HG03135 (cell line): ENCODE measurements around the gene DDX31.

Source experiments
- ATAC-seq: cut with Tn5 transposase; IDR thresholded peaks from one replicate; pipeline ENCODE4 v1.9.1; 2021; ENCODE audit warnings: mild to moderate bottlenecking, moderate library complexity; ENCODE audit not compliant: unreplicated experiment

DDX31 gene

DNA sequence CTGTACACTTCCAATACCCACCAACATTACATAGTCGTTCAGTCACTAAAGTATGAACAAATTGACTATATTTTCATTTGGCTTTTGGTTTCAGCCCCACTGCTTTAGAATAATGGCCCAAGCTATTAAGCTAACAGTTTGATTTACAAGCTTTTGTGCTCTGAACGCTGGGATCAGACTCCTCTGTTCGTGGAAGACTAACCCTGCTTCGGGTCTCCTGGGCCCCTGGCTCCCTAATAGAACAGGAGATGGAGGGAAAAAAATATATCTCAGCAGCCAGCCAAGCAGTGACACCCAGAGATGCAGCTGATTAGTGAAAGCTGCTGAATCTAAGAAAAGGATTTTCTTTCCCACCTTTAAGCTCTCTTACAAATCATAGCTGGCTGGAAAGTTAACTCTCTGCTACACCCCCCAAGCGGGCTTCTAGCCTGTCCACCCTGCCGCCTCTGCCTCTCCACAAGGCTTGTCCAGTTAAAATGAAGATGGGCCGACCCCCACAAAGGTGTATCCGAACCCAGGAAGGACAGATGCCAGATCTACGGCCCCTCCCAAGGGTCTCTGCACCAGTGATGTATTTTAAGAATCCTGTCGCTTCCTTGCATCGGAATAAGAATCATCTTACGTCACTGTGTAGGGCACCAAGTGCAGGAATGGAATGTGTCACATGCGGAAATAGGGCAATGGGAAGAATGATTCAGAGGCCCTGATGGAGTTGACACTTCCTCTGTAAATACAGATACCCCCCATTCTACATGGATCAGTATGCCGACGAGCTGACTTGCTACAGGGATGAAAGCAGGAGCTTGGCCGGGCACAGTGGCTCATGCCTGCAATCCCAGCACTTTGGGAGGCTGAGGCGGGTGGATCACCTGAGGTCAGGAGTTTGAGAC is 120.8 kb downstream of the DDX31 start:
- no peak for ATAC-seq

DNA sequence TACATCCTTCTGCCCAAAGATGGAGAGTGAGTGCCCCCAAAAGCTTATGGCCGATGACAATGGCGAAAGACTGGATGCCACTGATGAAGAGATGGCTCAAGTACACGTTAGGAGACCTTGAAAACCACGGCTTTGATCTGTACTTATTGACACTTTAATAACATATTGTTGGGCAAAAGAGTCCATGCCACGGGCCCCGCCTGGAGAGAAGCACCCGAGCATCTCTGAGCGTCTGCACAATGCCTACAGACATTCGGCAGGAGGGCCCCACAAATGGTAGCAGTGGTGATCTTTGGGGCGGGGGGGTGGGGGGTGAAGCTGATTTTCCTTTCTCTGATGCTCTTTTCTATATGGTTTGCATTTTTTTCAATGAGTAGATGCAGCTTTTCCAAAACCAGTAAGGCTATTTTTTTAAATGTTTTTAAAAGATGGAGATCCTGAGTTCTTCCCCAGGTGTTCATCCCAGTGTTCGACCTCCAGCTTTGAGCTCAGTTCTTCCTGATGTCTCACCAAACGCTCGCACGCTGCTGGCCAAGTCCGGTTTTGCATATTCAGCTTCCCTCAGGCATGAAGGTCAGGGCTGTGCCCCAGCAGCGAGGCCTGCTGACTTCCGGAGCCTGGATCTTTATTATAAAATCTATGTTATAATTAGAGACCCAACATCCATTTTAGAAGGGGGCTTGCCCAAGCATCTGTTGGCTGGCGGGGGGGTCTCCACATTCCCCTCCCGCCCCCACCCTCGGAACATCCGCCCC is 121.6 kb downstream of the DDX31 start:
- no peak for ATAC-seq

DNA sequence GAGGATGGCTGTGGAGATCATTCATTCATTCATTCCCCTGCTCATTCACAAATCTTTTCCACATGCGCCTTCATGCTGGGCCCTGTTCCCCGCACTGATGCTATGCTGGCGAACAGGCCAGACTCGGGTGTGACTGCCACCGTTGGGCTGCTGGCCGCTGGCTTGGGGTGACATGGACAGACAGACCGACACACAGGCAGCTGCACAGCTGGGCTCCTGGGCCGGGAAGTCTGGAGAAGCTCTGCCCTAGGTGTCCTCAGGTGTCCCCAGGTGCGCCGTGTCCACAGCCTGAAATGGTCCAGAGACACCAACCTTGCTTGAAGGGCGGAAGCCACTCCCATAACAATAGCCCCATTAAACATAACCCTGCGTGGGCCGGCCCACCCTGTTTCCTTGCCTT is 122.3 kb downstream of the DDX31 start:
- ATAC-seq: no peak

DNA sequence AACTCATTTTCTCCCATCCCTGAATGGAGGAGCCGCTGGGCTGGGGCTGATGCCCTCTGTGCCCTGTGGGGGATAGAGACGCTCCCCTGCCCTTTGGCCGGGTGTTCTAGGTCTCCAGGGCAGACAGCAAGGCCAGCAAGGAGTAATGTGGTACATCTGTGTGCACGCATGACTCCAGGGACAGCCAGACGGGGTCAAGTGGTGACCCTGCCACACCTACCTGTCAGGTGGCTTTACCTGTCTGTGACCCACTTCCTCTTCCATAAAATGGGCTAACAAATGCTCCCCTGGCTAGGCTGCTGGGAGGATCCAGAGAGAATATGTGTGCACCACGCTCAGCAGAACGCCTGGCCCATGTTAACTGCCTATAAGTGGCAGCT is 122.7 kb downstream of the DDX31 start:
- ATAC-seq: no peak

DNA sequence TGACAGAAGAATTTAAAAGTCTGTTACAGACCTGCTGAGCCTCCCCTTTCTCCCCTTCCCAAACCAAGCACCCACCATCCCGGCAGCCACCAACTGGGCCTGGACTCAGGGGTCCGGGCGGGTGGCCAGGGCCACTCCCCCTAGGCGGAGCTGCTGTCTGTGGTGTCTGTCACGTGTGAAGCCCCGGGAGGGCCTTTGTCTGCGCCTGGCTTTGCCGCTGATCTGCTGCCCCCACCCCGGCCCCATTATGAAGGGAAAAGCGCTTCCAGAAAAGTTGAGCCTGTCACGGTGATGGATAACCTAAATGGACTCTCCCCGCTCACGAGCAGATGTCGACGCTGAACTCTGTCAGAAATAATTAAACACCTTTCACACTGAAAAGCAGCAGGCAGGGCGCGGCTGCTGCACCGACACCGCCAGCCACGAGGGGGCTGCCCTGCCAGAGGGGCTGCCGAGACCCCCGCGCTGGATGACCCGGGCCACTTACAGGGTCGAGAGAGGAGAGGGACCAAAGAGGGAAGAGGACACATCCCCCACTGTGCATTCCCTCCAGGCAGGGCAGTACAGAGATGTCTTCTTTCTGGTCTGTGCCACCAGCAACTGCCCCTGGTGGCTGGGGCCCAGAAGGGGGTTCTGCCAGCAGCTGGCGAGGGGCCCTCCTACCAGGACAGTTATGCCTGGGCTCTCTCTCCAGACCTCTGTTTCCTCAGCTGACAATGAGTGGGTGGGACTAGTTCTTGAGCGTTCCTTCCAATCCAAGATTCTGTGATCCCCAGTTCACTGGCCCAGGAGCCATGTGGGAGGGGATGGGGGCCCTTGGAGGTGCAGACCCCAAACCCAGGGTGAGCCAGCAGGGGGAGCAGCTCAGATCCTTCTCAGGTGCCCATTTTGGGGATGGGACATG is 123.4 kb downstream of the DDX31 start:
- no peak for ATAC-seq

DNA sequence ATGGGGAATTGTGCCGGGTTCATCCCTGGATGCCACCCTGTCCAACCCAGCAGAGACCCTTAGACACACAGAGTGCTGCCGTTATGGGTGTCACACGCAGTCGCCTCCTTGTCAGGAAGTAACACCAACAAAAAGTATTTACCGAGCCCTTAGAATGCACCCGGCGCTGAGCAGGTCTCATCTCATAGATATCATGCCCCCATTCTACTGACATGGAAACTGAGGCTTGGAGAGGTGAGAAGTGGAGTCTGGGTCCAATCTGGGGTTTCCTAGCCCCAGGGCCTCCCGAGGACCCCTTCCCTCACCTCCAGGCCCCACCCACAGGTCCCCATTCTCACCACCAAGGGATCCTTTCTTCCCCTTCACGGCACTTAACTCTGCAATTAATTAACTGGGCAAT is 124.2 kb downstream of the DDX31 start:
- no peak for ATAC-seq

DNA sequence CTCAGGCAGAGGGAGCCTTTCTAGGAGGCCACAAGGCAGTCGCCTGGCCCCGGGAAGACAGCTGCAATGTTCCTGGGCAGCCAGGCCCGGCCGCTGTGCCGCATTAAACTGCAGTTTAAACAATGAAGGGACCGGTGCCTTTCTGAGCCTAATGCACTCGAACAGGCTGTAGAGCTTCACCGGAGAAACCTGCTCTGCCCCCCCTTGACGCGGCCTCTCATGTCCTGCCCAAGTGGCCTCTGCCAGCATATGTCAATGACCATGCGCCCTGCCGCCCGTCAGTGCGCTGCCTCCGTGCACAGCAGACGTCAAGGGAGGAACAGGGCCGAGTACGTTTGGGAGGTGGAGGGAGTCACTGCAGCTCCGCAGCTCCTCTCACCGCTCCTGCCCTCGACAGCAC is 125.8 kb downstream of the DDX31 start:
- no peak for ATAC-seq

DNA sequence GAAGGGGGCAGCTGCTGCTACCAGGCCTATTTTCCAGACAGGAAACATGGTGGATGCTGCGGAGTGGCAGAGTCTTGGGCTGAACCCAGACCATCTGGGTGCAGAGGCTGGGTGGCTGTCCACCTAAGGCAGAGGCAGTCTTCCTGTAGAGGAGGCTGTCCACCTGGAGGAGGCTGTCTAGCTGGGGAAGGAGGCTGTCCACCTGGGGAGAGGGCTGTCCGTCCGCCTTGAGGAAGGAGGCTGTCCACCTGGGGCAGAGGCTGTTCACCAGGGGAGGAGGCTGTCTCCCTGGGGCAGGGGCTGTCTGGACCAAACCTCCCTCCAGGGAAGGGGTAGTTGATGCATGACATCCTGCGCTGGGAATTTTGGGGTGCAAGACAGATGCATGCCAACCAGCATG is 126.5 kb downstream of the DDX31 start:
- ATAC-seq: no peak
